A549 (cell line): ENCODE measurements around the gene LECT2. TPM values are rescaled to one million over a fixed set of nuclear protein-coding genes. Genes with fewer than 3 reads are reported as not detected.
A peak's percentile ranks its signal among the peaks of the same experiment; 100 is the strongest.

Experiments used
- ATAC-seq, 2 experiments: fragments of 200-7000 bp in 1 of 2; fragments of >200 bp in 1 of 2; cut with Nextera tagmentation in 1 of 2; cut with Tn5 transposase in 1 of 2; 3 replicates each; pipeline versions ENCODE4 v1.8.0 to v1.9.1; 2018 to 2020; ENCODE audit warnings: mild to moderate bottlenecking in 1 of 2, moderate library complexity in 1 of 2
- CTCF ChIA-PET: fragments of 300-600 bp; sonication (Branson Sonifier 250); formaldehyde crosslinking; extraction: SDS; loops from one replicate; lab custom pipeline; 2021; ENCODE audit warnings: antibody characterized with exemption, inconsistent platforms; lab: Yijun Ruan, JAX
- POLR2A ChIA-PET: fragments of 350-600 bp; formaldehyde crosslinking; extraction: SDS; loops from one replicate; lab custom pipeline; 2021; ENCODE audit warnings: antibody characterized with exemption, inconsistent platforms; lab: Yijun Ruan, JAX
- DNase-seq, 2 experiments: peaks; one replicate each; pipeline versions ENCODE4 v3.0.0 to v3.0.0-alpha.2; 2011 to 2016; ENCODE audit warnings: low read depth in 1 of 2, low spot score in 1 of 2
- FAIRE-seq: peaks from 2 replicates; lab custom pipeline; 2011; peaks lifted over from hg19 to GRCh38; lab: Jason Lieb, UNC
- H3K27ac ChIP-seq, 2 experiments: fragments of >200 bp; sonication (Bioruptor Twin); formaldehyde crosslinking; 3 replicates each; pipeline ENCODE4 v1.5.1; 2016 to 2017
- H3K4me1 ChIP-seq: fragments of >200 bp; sonication (Bioruptor Twin); formaldehyde crosslinking; 3 replicates; pipeline ENCODE4 v1.6.1; 2016
- H3K4me2 ChIP-seq: fragments of >200 bp; sonication (Bioruptor Twin); formaldehyde crosslinking; 3 replicates; pipeline ENCODE4 v1.6.1; 2016
- H3K4me3 ChIP-seq: fragments of >200 bp; sonication (Bioruptor Twin); formaldehyde crosslinking; 3 replicates; pipeline ENCODE4 v1.5.1; 2016
- H3K9me3 ChIP-seq: fragments of >200 bp; sonication (Bioruptor Twin); formaldehyde crosslinking; 3 replicates; pipeline ENCODE4 v1.6.1; 2016
- ATOH8 ChIP-seq: fragments of 250-450 bp; sonication (Bioruptor Pico); IDR thresholded peaks from 2 replicates; pipeline ENCODE4 v1.5.0; 2020; ENCODE audit warnings: low read depth, mild to moderate bottlenecking, moderate library complexity
- BCL3 ChIP-seq: fragments of >200 bp; sonication (Bioruptor Twin); formaldehyde crosslinking; IDR thresholded peaks from 3 replicates; pipeline ENCODE4 v1.6.1; 2016
- CBX8 ChIP-seq: fragments of 200-600 bp; sonication (generic); IDR thresholded peaks from 2 replicates; pipeline ENCODE4 v1.6.1; 2016
- CEBPB ChIP-seq, 2 experiments: fragments of >200 bp in 1 of 2; sonication (Bioruptor Twin) in 1 of 2; formaldehyde crosslinking in 1 of 2; IDR thresholded peaks; 2 replicates each; pipeline ENCODE4 v1.6.1; 2012 to 2016
- CHD2 ChIP-seq: fragments of 150-350 bp; IDR thresholded peaks from 2 replicates; pipeline ENCODE4 v1.6.1; 2014; ENCODE audit warnings: low read length; ENCODE audit not compliant: partially characterized antibody
- FOXS1 ChIP-seq: fragments of 250-450 bp; sonication (Bioruptor Pico); IDR thresholded peaks from 2 replicates; pipeline ENCODE4 v1.5.0; 2020; ENCODE audit warnings: mild to moderate bottlenecking, moderate library complexity
- GATA3 ChIP-seq: IDR thresholded peaks from 2 replicates; pipeline ENCODE4 v1.6.1; 2012; ENCODE audit warnings: borderline replicate concordance
- HEYL ChIP-seq: fragments of 250-450 bp; sonication (Bioruptor Pico); IDR thresholded peaks from 2 replicates; pipeline ENCODE4 v1.8.0; 2021; ENCODE audit warnings: mild to moderate bottlenecking, moderate library complexity
- JUN ChIP-seq, 2 experiments: fragments of >200 bp; sonication (Bioruptor Twin); formaldehyde crosslinking; IDR thresholded peaks; 2 replicates in 1 of 2; 3 replicates in 1 of 2; pipeline ENCODE4 v1.6.1; 2016 to 2017
- MAFK ChIP-seq: fragments of 450-650 bp; IDR thresholded peaks from 2 replicates; pipeline ENCODE4 v1.6.1; 2014; ENCODE audit not compliant: partially characterized antibody
- MAX ChIP-seq: IDR thresholded peaks from 2 replicates; pipeline ENCODE4 v1.6.1; 2012
- MAZ ChIP-seq: fragments of 150-350 bp; IDR thresholded peaks from 2 replicates; pipeline ENCODE4 v1.6.1; 2014; ENCODE audit warnings: antibody characterized with exemption, low read depth, low read length, borderline replicate concordance
- NFE2L2 ChIP-seq: fragments of 150-350 bp; conservative IDR thresholded peaks from 2 replicates; pipeline ENCODE4 v1.6.1; 2014; ENCODE audit warnings: low read length
- PBX3 ChIP-seq: IDR thresholded peaks from 2 replicates; pipeline ENCODE4 v1.6.1; 2012
- POLR2AphosphoS2 ChIP-seq: conservative IDR thresholded peaks from 2 replicates; pipeline ENCODE4 v1.6.1; 2012; ENCODE audit warnings: low read length, improper control_type of control experiment, inconsistent platforms
- RAD21 ChIP-seq, 2 experiments: fragments of >200 bp in 1 of 2; sonication (Bioruptor Twin) in 1 of 2; formaldehyde crosslinking in 1 of 2; IDR thresholded peaks in 1 of 2; conservative IDR thresholded peaks in 1 of 2; 2 replicates in 1 of 2; 3 replicates in 1 of 2; pipeline ENCODE4 v1.6.1; 2012 to 2018; ENCODE audit warnings: inconsistent platforms in 1 of 2
- RNF2 ChIP-seq: fragments of 200-600 bp; sonication (generic); IDR thresholded peaks from 2 replicates; pipeline ENCODE4 v1.6.1; 2016; ENCODE audit warnings: low read depth, mild to moderate bottlenecking, antibody characterized with exemption, moderate library complexity, borderline replicate concordance
- SMC3 ChIP-seq: fragments of >200 bp; sonication (Bioruptor Twin); formaldehyde crosslinking; IDR thresholded peaks from 3 replicates; pipeline ENCODE4 v1.6.1; 2018; ENCODE audit warnings: inconsistent platforms
- TFCP2L1 ChIP-seq: fragments of 250-450 bp; sonication (Bioruptor Pico); IDR thresholded peaks from 2 replicates; pipeline ENCODE4 v1.5.0; 2021; ENCODE audit warnings: mild to moderate bottlenecking
- TP53 ChIP-seq: fragments of 250-450 bp; sonication (Bioruptor Pico); IDR thresholded peaks from 2 replicates; pipeline ENCODE4 v1.5.0; 2021; ENCODE audit warnings: mild to moderate bottlenecking, moderate library complexity
- ZC3H11A ChIP-seq: fragments of 450-650 bp; IDR thresholded peaks from 2 replicates; pipeline ENCODE4 v1.6.1; 2014; ENCODE audit warnings: antibody characterized with exemption, mild to moderate bottlenecking
- ZNF302 ChIP-seq: fragments of 250-450 bp; sonication (Bioruptor Pico); IDR thresholded peaks from 2 replicates; pipeline ENCODE4 v1.9.0; 2021; ENCODE audit warnings: inconsistent platforms, mild to moderate bottlenecking, moderate library complexity
- ZSCAN20 ChIP-seq: fragments of 250-450 bp; sonication (Bioruptor Pico); IDR thresholded peaks from 2 replicates; pipeline ENCODE4 v1.8.0; 2022; ENCODE audit warnings: mild to moderate bottlenecking, moderate library complexity
- WGBS: methylation state at CpG from one replicate; pipeline ENCODE4 v1.1.6; 2017; ENCODE audit errors: missing lambda C conversion rate; 5-methylcytosine and 5-hydroxymethylcytosine counted together
- polyA plus RNA-seq, 4 experiments: library from polyadenylated mRNA; depleted of rRNA in 3 of 4; stranded (reverse); fragments of >200 nt; fragmentation: RNase III in 1 of 4; extraction: RNeasy Plus Mini Kit Qiagen cat#74134 plus additional on column Dnase treatment in 1 of 4; gene quantifications; 2 replicates in 3 of 4; 3 replicates in 1 of 4; pipeline ENCODE4 v1.2.3, GENCODE V29; 2011 to 2017

Gene LECT2
- polyA plus RNA-seq, 2 of the 4 experiments (the other 2 are of a cell fraction) = not detected

- TF ChIP-seq ATOH8 (CRISPR knock-in tag) (no peak), HEYL (CRISPR knock-in tag) (no peak), CEBPB (IDR thresholded peaks at IDR 0.05) (no peak), FOXS1 (no peak), MAFK (no peak), TFCP2L1 (no peak), JUN (IDR thresholded peaks at IDR 0.05) (no peak), ZNF302 (CRISPR knock-in tag) (no peak), PBX3 (no peak), ZSCAN20 (CRISPR knock-in tag) (no peak), POLR2AphosphoS2 (no peak), RNF2 (no peak), MAZ (no peak), CHD2 (no peak), BCL3 (no peak)
- Histone ChIP-seq H3K4me3 (no peak overlapping the region), H3K4me2 (0 out of 3 replicates have a peak overlapping the region, but pooled peaks have one; percentile 2), H3K9me3 (no peaks in the 10 kb centered on the region), H3K27ac (peak overlapping the region; percentile 85 to 92), H3K4me1 (peaks cover 55% of the 10 kb centered on the region)
- FAIRE-seq = no peak
- ChIA-PET CTCF (interaction anchor here (1.0 to 2.8 kb wide), 4 partner anchors 9 to 61 kb away, joined by 3 to 14 read pairs (median 4); no protein-coding TSS in a partner anchor), POLR2A (interaction anchor here (1.6 to 1.9 kb wide), 2 partner anchors 9 to 32 kb away, joined by 3 to 5 read pairs; partner anchors contain the start of gene TGFBI)
- no peak for DNase-seq
- WGBS = 58% methylated on average over 2 of the region's 2 CpGs
- no peak for ATAC-seq
Observed at GRCh38 chr5:135996611-135997010, 41.8 kb upstream of the LECT2 start.

GRCh38 chr5:135995976-135996375, 41.2 kb upstream of the LECT2 start:
- no peak for DNase-seq
- ChIA-PET POLR2A (interaction anchor here (1.9 kb wide), 1 partner anchor 33 kb away, joined by 5 read pairs; the partner anchor contains the start of gene TGFBI), CTCF (interaction anchor here (0.8 to 2.8 kb wide), 6 partner anchors 8 to 539 kb away, joined by 3 to 14 read pairs (median 3); no protein-coding TSS in a partner anchor)
- Histone ChIP-seq H3K4me1 (peaks cover 52% of the 10 kb centered on the region), H3K27ac (peak overlapping the region; percentile 85 to 92), H3K9me3 (no peaks in the 10 kb centered on the region), H3K4me3 (no peak overlapping the region), H3K4me2 (no peak overlapping the region)
- no peak for ATAC-seq
- 88% methylated on average over 3 of the region's 3 CpGs for WGBS
- FAIRE-seq = no peak
- TF ChIP-seq ZC3H11A = no peak
- no peak for TF ChIP-seq GATA3
- TF ChIP-seq MAFK = no peak
- no peak for TF ChIP-seq MAX
- TF ChIP-seq CHD2 = no peak
- no peak for TF ChIP-seq NFE2L2
- no peak for TF ChIP-seq CBX8
- no peak for TF ChIP-seq RAD21 (conservative IDR thresholded peaks at IDR 0.05 in 1 of 2, IDR thresholded peaks at IDR 0.05 in 1 of 2)
- no peak for TF ChIP-seq TP53
- no peak for TF ChIP-seq SMC3
